ENCODE data around the gene MBD6.

MBD6 gene

GRCh38 chr12:57520053-57520818 lies 2.4 kb upstream of the MBD6 start, which contains the start of gene DDIT3:
TSS of gene DDIT3 (minus strand) at chr12:57520514. CDS start at chr12:57517406, 3,108 bp downstream.
- peaks cover 63% of the 10 kb centered on the region for H3K36me3 Mint-ChIP-seq (ENCODE audit: insufficient read depth)

GRCh38 chr12:57521525-57522010 lies 1.1 kb upstream of the MBD6 start:
- Mint-ChIP-seq H3K4me1 (peaks cover 61% of the 10 kb centered on the region), H3K4me3 (peak overlapping the region; percentile 98), H3K27me3 (no peaks in the 10 kb centered on the region), H3K9me3 (no peaks in the 10 kb centered on the region), H3K36me3 (ENCODE audit: insufficient read depth) (peaks cover 56% of the 10 kb centered on the region), H3K27ac (ENCODE audit: low read depth) (peak overlapping the region; percentile 99)
- DNase-seq (ENCODE audit: low spot score in 2 of 2) (peak in 1 of 2 donors; percentile 16), ATAC-seq (replicated peaks; ENCODE audit: extremely low read depth, poor library complexity, severe bottlenecking) (no peak)

More at GRCh38 chr12:57520053-57520818, 2.4 kb upstream of the MBD6 start, which contains the start of gene DDIT3:
- peak within 1 kb of the TSS; percentile 99 for H3K27ac Mint-ChIP-seq (ENCODE audit: low read depth)
- no peaks in the 10 kb centered on the region for H3K9me3 Mint-ChIP-seq
- peaks cover 57% of the 10 kb centered on the region for H3K4me1 Mint-ChIP-seq
- ATAC-seq (replicated peaks; ENCODE audit: extremely low read depth, poor library complexity, severe bottlenecking) (peak; percentile 70), DNase-seq (ENCODE audit: low spot score in 2 of 2) (peak; percentile 98 to 99)
- H3K4me3 Mint-ChIP-seq = peak within 1 kb of the TSS; percentile 98
- H3K27me3 Mint-ChIP-seq = no peaks in the 10 kb centered on the region

DNA sequence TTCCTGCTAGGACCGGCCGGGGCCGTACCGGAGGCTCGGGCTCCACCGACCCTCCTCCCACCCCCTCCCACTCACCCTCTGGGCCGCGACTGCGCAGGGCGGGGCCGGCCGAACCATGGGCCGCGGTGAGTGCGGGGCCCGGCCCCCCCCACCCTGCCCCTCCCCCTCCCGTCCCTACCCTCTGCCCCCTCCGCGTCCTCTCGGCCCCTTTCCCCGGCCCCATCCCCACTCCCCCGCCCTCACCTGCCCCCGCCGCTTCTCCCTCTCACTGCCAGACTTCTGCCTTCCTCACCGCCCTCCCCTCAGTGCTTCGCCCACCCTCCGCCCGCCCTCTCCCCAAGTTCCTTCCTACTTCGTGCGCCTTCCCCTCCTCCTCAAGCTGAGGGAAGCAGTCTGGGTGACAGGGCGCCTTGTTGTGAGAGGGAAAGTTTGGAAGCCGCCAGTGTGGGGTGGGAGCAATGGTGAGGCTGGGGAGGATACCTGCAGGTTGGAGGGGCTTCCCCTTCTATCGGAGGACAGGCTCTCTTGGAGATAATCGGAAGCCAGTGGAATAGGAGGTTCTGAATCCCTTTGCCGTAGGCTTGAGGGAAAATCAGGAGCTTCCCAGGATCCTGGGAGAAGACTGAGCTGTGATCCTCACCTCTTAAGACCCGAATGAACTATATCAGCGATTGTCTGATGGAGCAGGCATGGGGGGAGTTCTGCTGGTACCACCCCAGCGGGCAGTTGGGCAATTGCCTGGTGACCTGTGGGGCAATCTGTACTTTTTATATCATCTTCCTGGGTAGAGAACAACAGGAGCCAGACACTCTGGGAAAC lies 472 bp downstream of the MBD6 start:
- Mint-ChIP-seq H3K4me1 (peaks cover 55% of the 10 kb centered on the region), H3K27ac (ENCODE audit: low read depth) (peak overlapping the region; percentile 99), H3K27me3 (no peaks in the 10 kb centered on the region), H3K9me3 (no peaks in the 10 kb centered on the region), H3K4me3 (peak overlapping the region; percentile 98), H3K36me3 (ENCODE audit: insufficient read depth) (peaks cover 56% of the 10 kb centered on the region)
- peak in 1 of 2 donors; percentile 27 for DNase-seq (ENCODE audit: low spot score in 2 of 2)
- ATAC-seq (replicated peaks; ENCODE audit: extremely low read depth, poor library complexity, severe bottlenecking) = no peak

GRCh38 chr12:57523706-57524614 lies 1.3 kb downstream of the MBD6 start:
- Mint-ChIP-seq H3K9me3 (no peaks in the 10 kb centered on the region), H3K27me3 (no peaks in the 10 kb centered on the region), H3K4me3 (peak overlapping the region; percentile 98), H3K36me3 (ENCODE audit: insufficient read depth) (peaks cover 51% of the 10 kb centered on the region), H3K27ac (ENCODE audit: low read depth) (peak overlapping the region; percentile 99), H3K4me1 (peaks cover 46% of the 10 kb centered on the region)
- DNase-seq (ENCODE audit: low spot score in 2 of 2) (no peak), ATAC-seq (replicated peaks; ENCODE audit: extremely low read depth, poor library complexity, severe bottlenecking) (no peak)

- no peak for DNase-seq (ENCODE audit: low spot score in 2 of 2)
- H3K9me3 Mint-ChIP-seq = no peaks in the 10 kb centered on the region
- H3K4me1 Mint-ChIP-seq = peaks cover 37% of the 10 kb centered on the region
- H3K27ac Mint-ChIP-seq (ENCODE audit: low read depth) = peak overlapping the region; percentile 99
- peaks cover 52% of the 10 kb centered on the region for H3K36me3 Mint-ChIP-seq (ENCODE audit: insufficient read depth)
- no peaks in the 10 kb centered on the region for H3K27me3 Mint-ChIP-seq
- ATAC-seq (replicated peaks; ENCODE audit: extremely low read depth, poor library complexity, severe bottlenecking) = no peak
- peak overlapping the region; percentile 98 for H3K4me3 Mint-ChIP-seq
These were observed 2.4 kb downstream of the MBD6 start for GRCh38 chr12:57524814-57525614.

DNA sequence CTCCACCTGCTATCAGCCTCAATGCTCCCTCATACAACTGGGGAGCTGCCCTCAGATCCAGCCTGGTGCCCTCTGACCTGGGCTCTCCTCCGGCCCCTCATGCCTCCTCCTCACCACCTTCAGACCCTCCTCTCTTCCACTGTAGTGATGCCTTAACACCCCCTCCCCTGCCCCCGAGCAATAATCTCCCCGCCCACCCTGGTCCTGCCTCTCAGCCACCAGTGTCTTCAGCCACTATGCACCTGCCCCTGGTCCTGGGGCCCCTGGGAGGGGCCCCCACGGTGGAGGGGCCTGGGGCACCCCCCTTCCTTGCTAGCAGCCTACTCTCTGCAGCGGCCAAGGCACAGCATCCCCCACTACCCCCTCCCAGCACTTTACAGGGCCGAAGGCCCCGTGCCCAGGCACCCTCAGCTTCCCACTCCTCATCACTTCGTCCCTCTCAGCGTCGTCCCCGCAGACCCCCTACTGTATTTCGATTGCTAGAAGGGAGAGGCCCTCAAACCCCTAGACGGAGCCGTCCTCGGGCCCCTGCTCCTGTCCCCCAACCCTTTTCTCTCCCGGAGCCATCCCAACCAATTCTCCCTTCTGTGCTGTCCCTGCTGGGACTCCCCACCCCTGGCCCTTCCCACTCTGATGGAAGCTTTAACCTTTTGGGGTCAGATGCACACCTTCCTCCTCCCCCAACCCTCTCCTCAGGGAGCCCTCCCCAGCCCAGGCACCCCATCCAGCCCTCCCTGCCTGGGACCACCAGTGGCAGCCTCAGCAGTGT lies 3.2 kb downstream of the MBD6 start:
- Mint-ChIP-seq H3K36me3 (ENCODE audit: insufficient read depth) (peaks cover 48% of the 10 kb centered on the region), H3K4me1 (peaks cover 37% of the 10 kb centered on the region), H3K4me3 (no peak overlapping the region), H3K9me3 (no peaks in the 10 kb centered on the region), H3K27me3 (no peaks in the 10 kb centered on the region), H3K27ac (ENCODE audit: low read depth) (no peak overlapping the region)
- ATAC-seq (replicated peaks; ENCODE audit: extremely low read depth, poor library complexity, severe bottlenecking) (no peak), DNase-seq (ENCODE audit: low spot score in 2 of 2) (no peak)

DNA sequence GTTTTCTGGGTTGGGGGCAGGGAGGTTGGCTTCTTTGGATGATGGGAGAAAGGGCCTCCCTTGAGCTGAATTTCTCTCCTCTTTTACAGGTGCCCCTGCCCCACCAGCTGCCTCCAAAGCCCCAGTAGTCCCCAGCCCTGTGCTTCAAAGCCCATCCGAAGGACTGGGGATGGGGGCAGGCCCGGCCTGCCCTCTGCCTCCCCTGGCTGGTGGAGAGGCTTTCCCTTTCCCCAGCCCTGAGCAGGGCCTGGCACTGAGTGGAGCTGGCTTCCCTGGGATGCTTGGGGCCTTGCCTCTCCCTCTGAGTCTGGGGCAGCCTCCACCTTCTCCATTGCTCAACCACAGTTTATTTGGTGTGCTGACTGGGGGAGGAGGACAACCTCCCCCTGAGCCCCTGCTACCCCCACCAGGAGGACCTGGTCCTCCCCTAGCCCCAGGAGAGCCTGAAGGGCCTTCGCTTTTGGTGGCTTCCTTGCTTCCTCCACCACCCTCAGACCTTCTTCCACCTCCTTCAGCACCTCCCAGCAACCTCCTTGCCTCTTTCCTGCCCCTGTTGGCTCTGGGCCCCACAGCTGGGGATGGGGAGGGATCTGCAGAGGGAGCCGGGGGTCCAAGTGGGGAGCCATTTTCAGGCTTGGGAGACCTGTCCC lies 4.0 kb downstream of the MBD6 start:
- H3K27ac Mint-ChIP-seq (ENCODE audit: low read depth) = peak overlapping the region; percentile 32
- DNase-seq (ENCODE audit: low spot score in 2 of 2) (no peak), ATAC-seq (replicated peaks; ENCODE audit: extremely low read depth, poor library complexity, severe bottlenecking) (no peak)
- H3K4me1 Mint-ChIP-seq = peaks cover 34% of the 10 kb centered on the region
- no peak overlapping the region for H3K4me3 Mint-ChIP-seq
- H3K36me3 Mint-ChIP-seq (ENCODE audit: insufficient read depth) = peaks cover 51% of the 10 kb centered on the region
- H3K27me3 Mint-ChIP-seq = no peaks in the 10 kb centered on the region
- no peaks in the 10 kb centered on the region for H3K9me3 Mint-ChIP-seq

DNA sequence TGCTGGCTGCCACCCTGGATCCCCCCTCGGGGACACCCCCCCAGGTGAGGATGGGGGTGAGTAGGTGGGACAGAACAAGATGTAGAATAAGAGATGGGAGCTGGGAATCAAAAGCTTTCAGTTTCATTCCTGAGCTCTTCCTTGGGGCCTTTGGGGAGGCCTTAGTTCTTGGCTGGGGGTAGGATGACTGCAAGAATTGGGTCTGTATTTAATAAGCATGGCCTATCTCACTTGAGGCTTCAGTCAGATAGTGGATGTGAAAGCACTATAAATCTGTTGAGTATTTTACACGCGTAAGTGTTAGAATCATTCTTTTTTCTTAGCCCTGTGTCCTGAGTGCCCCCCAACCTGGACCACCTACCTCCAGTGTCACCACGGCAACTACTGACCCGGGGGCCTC lies 4.6 kb downstream of the MBD6 start:
- Mint-ChIP-seq H3K36me3 (ENCODE audit: insufficient read depth) (peaks cover 51% of the 10 kb centered on the region), H3K9me3 (no peaks in the 10 kb centered on the region), H3K27ac (ENCODE audit: low read depth) (no peak overlapping the region), H3K27me3 (no peaks in the 10 kb centered on the region), H3K4me1 (peaks cover 28% of the 10 kb centered on the region), H3K4me3 (no peak overlapping the region)
- ATAC-seq (replicated peaks; ENCODE audit: extremely low read depth, poor library complexity, severe bottlenecking) = no peak
- no peak for DNase-seq (ENCODE audit: low spot score in 2 of 2)

GRCh38 chr12:57528176-57528575 lies 5.6 kb downstream of the MBD6 start:
- no peaks in the 10 kb centered on the region for H3K27me3 Mint-ChIP-seq
- no peak overlapping the region for H3K27ac Mint-ChIP-seq (ENCODE audit: low read depth)
- H3K4me3 Mint-ChIP-seq = no peak overlapping the region
- no peak for DNase-seq (ENCODE audit: low spot score in 2 of 2)
- H3K9me3 Mint-ChIP-seq = no peaks in the 10 kb centered on the region
- peaks cover 24% of the 10 kb centered on the region for H3K4me1 Mint-ChIP-seq
- ATAC-seq (replicated peaks; ENCODE audit: extremely low read depth, poor library complexity, severe bottlenecking) = no peak
- H3K36me3 Mint-ChIP-seq (ENCODE audit: insufficient read depth) = peaks cover 55% of the 10 kb centered on the region

DNA sequence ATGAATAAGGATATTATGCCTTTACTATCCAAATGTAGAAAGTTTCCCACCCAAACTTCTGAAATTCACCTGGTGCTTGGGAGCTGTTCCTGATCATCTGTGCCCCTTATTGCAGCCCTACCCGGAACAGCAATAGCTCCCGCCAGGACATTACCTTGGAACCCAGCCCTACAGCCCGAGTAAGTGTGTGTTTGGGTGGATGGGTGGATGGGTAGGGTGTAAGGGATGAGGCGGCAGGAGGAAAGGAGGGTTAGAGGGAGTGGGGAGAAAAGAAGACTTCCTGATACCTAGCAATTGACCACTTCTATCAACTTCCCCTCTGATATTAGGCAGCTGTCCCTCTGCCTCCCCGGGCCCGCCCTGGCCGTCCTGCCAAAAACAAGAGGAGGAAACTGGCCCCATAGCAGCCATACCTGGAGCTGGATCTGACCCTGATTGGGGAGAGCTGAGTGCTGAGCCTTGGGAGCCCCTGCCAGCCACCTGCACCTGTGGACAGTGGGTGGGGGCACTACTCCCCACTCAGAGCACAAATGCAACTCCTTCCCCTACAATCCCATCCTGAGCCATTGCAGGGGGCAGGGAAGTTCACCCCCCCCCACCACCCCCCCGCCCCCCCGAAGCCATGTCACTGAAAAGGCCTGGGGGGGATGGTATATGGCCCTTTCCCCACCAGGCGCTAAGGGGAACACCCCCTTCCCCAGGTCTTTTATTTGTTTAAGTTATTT lies 6.4 kb downstream of the MBD6 start:
- Mint-ChIP-seq H3K27me3 (no peaks in the 10 kb centered on the region), H3K27ac (ENCODE audit: low read depth) (peak overlapping the region; percentile 46), H3K9me3 (no peaks in the 10 kb centered on the region), H3K4me1 (peaks cover 16% of the 10 kb centered on the region), H3K4me3 (no peak overlapping the region), H3K36me3 (ENCODE audit: insufficient read depth) (peaks cover 49% of the 10 kb centered on the region)
- ATAC-seq (replicated peaks; ENCODE audit: extremely low read depth, poor library complexity, severe bottlenecking) (no peak), DNase-seq (ENCODE audit: low spot score in 2 of 2) (no peak)
